H9 (cell line): ENCODE measurements around the gene CACNA1H. TPM values are rescaled to one million over a fixed set of nuclear protein-coding genes. Genes with fewer than 3 reads are reported as not detected.

Source experiments
- DNase-seq: peaks from one replicate; pipeline ENCODE4 v3.0.0-alpha.2; 2017
- H2AFZ ChIP-seq: one replicate; pipeline ENCODE4 v1.6.1; 2013; ENCODE audit warnings: mild to moderate bottlenecking, low read length, control low read depth, moderate library complexity
- H2AK5ac ChIP-seq: 2 replicates; pipeline ENCODE4 v1.6.1; 2013; ENCODE audit warnings: low read length, control low read depth, mixed read lengths; ENCODE audit not compliant: insufficient read length
- H2BK120ac ChIP-seq: one replicate; pipeline ENCODE4 v1.6.1; 2013; ENCODE audit warnings: low read depth, mild to moderate bottlenecking, low read length, control low read depth, inconsistent platforms; ENCODE audit not compliant: poor library complexity, severe bottlenecking
- H2BK12ac ChIP-seq: 2 replicates; pipeline ENCODE4 v1.6.1; 2013; ENCODE audit warnings: low read length, control low read depth, mixed read lengths, low read depth; ENCODE audit not compliant: insufficient read length
- H2BK15ac ChIP-seq: 2 replicates; pipeline ENCODE4 v1.6.1; 2013; ENCODE audit warnings: low read depth, low read length, control low read depth
- H2BK20ac ChIP-seq: one replicate; pipeline ENCODE4 v1.6.1; 2013; ENCODE audit warnings: low read depth, mild to moderate bottlenecking, low read length, control low read depth, inconsistent platforms; ENCODE audit not compliant: poor library complexity, severe bottlenecking
- H2BK5ac ChIP-seq: 2 replicates; pipeline ENCODE4 v1.6.1; 2013; ENCODE audit warnings: low read length, control low read depth, mixed read lengths; ENCODE audit not compliant: insufficient read length
- H3K14ac ChIP-seq: 2 replicates; pipeline ENCODE4 v1.6.1; 2013; ENCODE audit warnings: low read length, control low read depth; ENCODE audit not compliant: insufficient read depth
- H3K18ac ChIP-seq: 2 replicates; pipeline ENCODE4 v1.6.1; 2013; ENCODE audit warnings: low read depth, mild to moderate bottlenecking, mixed read lengths, low read length, control low read depth; ENCODE audit not compliant: insufficient read length
- H3K23ac ChIP-seq: 2 replicates; pipeline ENCODE4 v1.6.1; 2013; ENCODE audit warnings: low read length, control low read depth, mixed read lengths, low read depth; ENCODE audit not compliant: insufficient read length
- H3K23me2 ChIP-seq: 2 replicates; pipeline ENCODE4 v1.6.1; 2013; ENCODE audit warnings: low read depth, mild to moderate bottlenecking, mixed read lengths, low read length, control low read depth; ENCODE audit not compliant: insufficient read length, poor library complexity, severe bottlenecking
- H3K27ac ChIP-seq: 2 replicates; pipeline ENCODE4 v1.5.1; 2013; ENCODE audit warnings: low read length, control low read depth, mixed read lengths, low read depth; ENCODE audit not compliant: insufficient read length
- H3K27me3 ChIP-seq: 2 replicates; pipeline ENCODE4 v1.6.1; 2013; ENCODE audit warnings: low read length, control low read depth, inconsistent platforms; ENCODE audit not compliant: insufficient read depth
- H3K4ac ChIP-seq: 2 replicates; pipeline ENCODE4 v1.6.1; 2013; ENCODE audit warnings: low read depth, mild to moderate bottlenecking, control low read depth, inconsistent platforms, low read length, moderate library complexity
- H3K4me1 ChIP-seq: 2 replicates; pipeline ENCODE4 v1.6.1; 2013; ENCODE audit warnings: low read length, control low read depth, inconsistent platforms; ENCODE audit not compliant: insufficient read depth
- H3K4me2 ChIP-seq: 2 replicates; pipeline ENCODE4 v1.6.1; 2013; ENCODE audit warnings: low read length, control low read depth, mixed read lengths; ENCODE audit not compliant: insufficient read length, insufficient read depth
- H3K56ac ChIP-seq: 2 replicates; pipeline ENCODE4 v1.6.1; 2013; ENCODE audit warnings: low read depth, mild to moderate bottlenecking, mixed read lengths, low read length, control low read depth; ENCODE audit not compliant: insufficient read length
- H3K79me1 ChIP-seq: 2 replicates; pipeline ENCODE4 v1.6.1; 2013; ENCODE audit warnings: low read depth, mild to moderate bottlenecking, moderate library complexity, low read length, control low read depth, inconsistent platforms; ENCODE audit not compliant: insufficient read depth, poor library complexity, severe bottlenecking
- H3K79me2 ChIP-seq: 2 replicates; pipeline ENCODE4 v1.6.1; 2013; ENCODE audit warnings: low read length, control low read depth, inconsistent platforms; ENCODE audit not compliant: insufficient read depth
- H3K9ac ChIP-seq: 2 replicates; pipeline ENCODE4 v1.6.1; 2013; ENCODE audit warnings: low read length, control low read depth, mixed read lengths; ENCODE audit not compliant: insufficient read length; ENCODE audit errors: extremely low read depth
- H3K9me3 ChIP-seq: one replicate; pipeline ENCODE4 v1.6.1; 2013; ENCODE audit warnings: low read depth, low read length, inconsistent platforms; ENCODE audit not compliant: control insufficient read depth
- H3T11ph ChIP-seq: one replicate; pipeline ENCODE4 v1.6.1; 2013; ENCODE audit warnings: mild to moderate bottlenecking, low read length, control low read depth, inconsistent platforms
- H4K20me1 ChIP-seq: one replicate; pipeline ENCODE4 v1.6.1; 2013; ENCODE audit not compliant: control insufficient read depth, insufficient read length, insufficient read depth
- H4K5ac ChIP-seq: 2 replicates; pipeline ENCODE4 v1.6.1; 2013; ENCODE audit warnings: low read depth, mild to moderate bottlenecking, mixed read lengths, low read length, control low read depth; ENCODE audit not compliant: insufficient read length
- H4K8ac ChIP-seq: replicated peaks from 2 replicates; pipeline ENCODE4 v1.6.1; 2013; ENCODE audit warnings: low read length, control low read depth, mixed read lengths, low read depth; ENCODE audit not compliant: insufficient read length
- H4K91ac ChIP-seq: 2 replicates; pipeline ENCODE4 v1.6.1; 2013; ENCODE audit warnings: low read depth, mild to moderate bottlenecking, moderate library complexity, mixed read lengths, low read length, control low read depth; ENCODE audit not compliant: insufficient read length
- H3K27ac Mint-ChIP-seq, 3 experiments: 2 replicates in 2 of 3; 3 replicates in 1 of 3; pipeline ENCODE4 v1.8.0; 2020 to 2021; ENCODE audit warnings: mixed read lengths in 3 of 3, mild to moderate bottlenecking in 1 of 3, moderate library complexity in 1 of 3
- H3K27me3 Mint-ChIP-seq: 2 replicates; pipeline ENCODE4 v1.8.0; 2021; ENCODE audit warnings: low read depth, mild to moderate bottlenecking, moderate library complexity, mixed read lengths
- H3K36me3 Mint-ChIP-seq, 3 experiments: 2 replicates in 2 of 3; 3 replicates in 1 of 3; pipeline ENCODE4 v1.8.0; 2020 to 2021; ENCODE audit warnings: low read depth in 3 of 3, mixed read lengths in 3 of 3; ENCODE audit not compliant: insufficient read depth in 1 of 3
- H3K4me1 Mint-ChIP-seq, 2 experiments: 2 replicates each; pipeline ENCODE4 v1.8.0; 2020; ENCODE audit warnings: mixed read lengths in 2 of 2
- H3K4me3 Mint-ChIP-seq, 2 experiments: 2 replicates in 1 of 2; 3 replicates in 1 of 2; pipeline ENCODE4 v1.8.0; 2020 to 2021; ENCODE audit warnings: mild to moderate bottlenecking in 2 of 2, mixed read lengths in 2 of 2, moderate library complexity in 1 of 2
- H3K9me3 Mint-ChIP-seq, 2 experiments: 2 replicates in 1 of 2; 3 replicates in 1 of 2; pipeline ENCODE4 v1.8.0; 2020; ENCODE audit warnings: mild to moderate bottlenecking in 2 of 2, mixed read lengths in 2 of 2, moderate library complexity in 1 of 2
- WGBS: extraction: QIAGEN DNeasy Blood & Tissue Kit; methylation state at CpG from one replicate; pipeline ENCODE4 v1.1.7; 2013; ENCODE audit warnings: missing lambda C conversion rate, low lambda C conversion rate, mixed read lengths; ENCODE audit not compliant: insufficient read length; ENCODE audit errors: extremely low coverage; 5-methylcytosine and 5-hydroxymethylcytosine counted together
- total RNA-seq: library from RNA; stranded (reverse); gene quantifications from 2 replicates; pipeline ENCODE4 v1.2.1, GENCODE V29; 2021
- TF ChIP-seq, protein P1 (sequence below): fragments of 200-600 bp; sonication (generic); conservative IDR thresholded peaks from 3 replicates; pipeline ENCODE4 v1.8.0; 2021; ENCODE audit warnings: antibody characterized with exemption, mild to moderate bottlenecking

The CACNA1H gene
- total RNA-seq, 1 experiment from 2014 or later: 43.3 TPM

DNA sequence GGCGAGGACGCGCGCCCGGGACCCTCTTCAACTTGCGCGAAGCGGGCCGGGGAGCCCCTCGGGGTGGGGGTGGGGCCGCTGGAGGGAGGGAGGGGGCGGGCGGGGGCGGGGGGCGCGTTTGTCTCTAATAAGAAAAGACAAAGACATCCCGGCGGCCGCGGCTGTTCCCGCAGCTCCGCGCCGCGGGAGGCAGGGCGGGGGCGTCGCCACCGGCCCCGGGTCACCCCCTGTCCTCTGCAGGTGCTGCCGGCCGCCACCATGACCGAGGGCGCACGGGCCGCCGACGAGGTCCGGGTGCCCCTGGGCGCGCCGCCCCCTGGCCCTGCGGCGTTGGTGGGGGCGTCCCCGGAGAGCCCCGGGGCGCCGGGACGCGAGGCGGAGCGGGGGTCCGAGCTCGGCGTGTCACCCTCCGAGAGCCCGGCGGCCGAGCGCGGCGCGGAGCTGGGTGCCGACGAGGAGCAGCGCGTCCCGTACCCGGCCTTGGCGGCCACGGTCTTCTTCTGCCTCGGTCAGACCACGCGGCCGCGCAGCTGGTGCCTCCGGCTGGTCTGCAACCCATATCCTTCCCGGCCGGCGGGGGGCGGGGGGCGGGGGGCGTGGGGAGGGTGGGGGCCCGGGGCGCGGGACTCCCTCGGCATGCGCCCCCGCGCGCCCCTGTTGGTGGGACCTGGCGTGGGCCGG is 714 bp downstream of the CACNA1H start:
- DNase-seq: no peak
- Histone ChIP-seq H3K9ac (no peak overlapping the region), H3K79me1 (no peaks in the 10 kb centered on the region), H4K8ac (no peak overlapping the region), H4K20me1 (no peaks in the 10 kb centered on the region), H3K4me1 (no peaks in the 10 kb centered on the region; the same call in 1 of the 2 replicates), H2BK5ac (no peak overlapping the region), H3K79me2 (no peaks in the 10 kb centered on the region; the same call in 1 of the 2 replicates), H2BK20ac (no peak overlapping the region), H3T11ph (no peak overlapping the region), H3K56ac (no peak overlapping the region), H4K5ac (no peak overlapping the region), H3K14ac (no peak overlapping the region), H2BK12ac (no peak overlapping the region), H3K4me2 (peak overlapping the region; percentile 11), H2AK5ac (no peak overlapping the region), H4K91ac (no peak overlapping the region), H2BK15ac (no peak overlapping the region), H3K27me3 (no peaks in the 10 kb centered on the region), H3K23ac (no peak overlapping the region), H3K9me3 (no peaks in the 10 kb centered on the region), H2BK120ac (no peak overlapping the region), H3K4ac (no peak overlapping the region), H3K18ac (no peak overlapping the region), H3K27ac (no peak overlapping the region), H2AFZ (no peak overlapping the region), H3K23me2 (peaks cover 2% of the 10 kb centered on the region)
- Mint-ChIP-seq H3K4me3 (peak overlapping the region; percentile 58 to 60; a peak in 3 of 5 replicates), H3K4me1 (peaks cover 10 to 17% of the 10 kb centered on the region in 2 experiments), H3K27me3 (peaks cover 14% of the 10 kb centered on the region; the same call in 1 of the 2 replicates), H3K9me3 (no peaks in the 10 kb centered on the region), H3K36me3 (peaks cover 0 to 6% (median 5%) of the 10 kb centered on the region in 3 experiments; a peak in 3 of 7 replicates), H3K27ac (no peak overlapping the region)
- TF ChIP-seq, protein P1, sequence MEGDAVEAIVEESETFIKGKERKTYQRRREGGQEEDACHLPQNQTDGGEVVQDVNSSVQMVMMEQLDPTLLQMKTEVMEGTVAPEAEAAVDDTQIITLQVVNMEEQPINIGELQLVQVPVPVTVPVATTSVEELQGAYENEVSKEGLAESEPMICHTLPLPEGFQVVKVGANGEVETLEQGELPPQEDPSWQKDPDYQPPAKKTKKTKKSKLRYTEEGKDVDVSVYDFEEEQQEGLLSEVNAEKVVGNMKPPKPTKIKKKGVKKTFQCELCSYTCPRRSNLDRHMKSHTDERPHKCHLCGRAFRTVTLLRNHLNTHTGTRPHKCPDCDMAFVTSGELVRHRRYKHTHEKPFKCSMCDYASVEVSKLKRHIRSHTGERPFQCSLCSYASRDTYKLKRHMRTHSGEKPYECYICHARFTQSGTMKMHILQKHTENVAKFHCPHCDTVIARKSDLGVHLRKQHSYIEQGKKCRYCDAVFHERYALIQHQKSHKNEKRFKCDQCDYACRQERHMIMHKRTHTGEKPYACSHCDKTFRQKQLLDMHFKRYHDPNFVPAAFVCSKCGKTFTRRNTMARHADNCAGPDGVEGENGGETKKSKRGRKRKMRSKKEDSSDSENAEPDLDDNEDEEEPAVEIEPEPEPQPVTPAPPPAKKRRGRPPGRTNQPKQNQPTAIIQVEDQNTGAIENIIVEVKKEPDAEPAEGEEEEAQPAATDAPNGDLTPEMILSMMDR: no peak
- no CpG with 5 or more reads among the region's 94 CpGs for WGBS
